Measurements from ENCODE around the gene DBN1. TPM values are rescaled to one million over a fixed set of nuclear protein-coding genes. Genes with fewer than 3 reads are reported as not detected.

Gene DBN1
- total RNA-seq, result 160 and 173 TPM in 2 replicates

GRCh38 chr5:177473443-177474001 lies at the start of gene DBN1:
Gene DBN1, minus strand, starts transcription at chr5:177473634. Its CDS starts 113 bp downstream, at chr5:177473521.

GRCh38 chr5:177516601-177517568 lies 43.5 kb upstream of the DBN1 start, which contains the start of gene DDX41:
Gene DDX41, minus strand, starts transcription at chr5:177516961. Its CDS starts 16 bp downstream, at chr5:177516945.

GRCh38 chr5:177509381-177509951 lies 36.0 kb upstream of the DBN1 start, which contains the start of gene DOK3:
Gene DOK3, minus strand, starts transcription at chr5:177509826. Its CDS starts 286 bp downstream, at chr5:177509540.

GRCh38 chr5:177497292-177498012 lies 24.0 kb upstream of the DBN1 start, which contains the start of gene PDLIM7:
Gene PDLIM7, minus strand, starts transcription at chr5:177497604. Its CDS starts 1,092 bp downstream, at chr5:177496512.

GRCh38 chr5:177446200-177447065 lies 27.0 kb downstream of the DBN1 start, which contains the start of gene PRR7:
Gene PRR7, plus strand, starts transcription at chr5:177446814. Its CDS starts 8,254 bp downstream, at chr5:177455068.

GRCh38 chr5:177426566-177427210 lies 46.7 kb downstream of the DBN1 start, which contains the start of gene GRK6:
Gene GRK6, plus strand, starts transcription at chr5:177426676. Its CDS starts 170 bp downstream, at chr5:177426846.

GRCh38 chr5:177409043-177409801 lies 64.2 kb downstream of the DBN1 start, which contains the start of gene F12:
Gene F12, minus strand, starts transcription at chr5:177409564. Its CDS starts 37 bp downstream, at chr5:177409527.

Other genes starting within 250 kb of the DBN1 start
- 9.9 and 11.9 TPM in 2 replicates for gene RAB24, start 169.9 kb downstream of the DBN1 start, total RNA-seq
- gene PRELID1, start 169.8 kb downstream of the DBN1 start, total RNA-seq, result 115 and 123 TPM in 2 replicates
- gene MXD3, start 161.7 kb downstream of the DBN1 start, total RNA-seq, result 8.8 and 15.4 TPM in 2 replicates
- 263 and 352 TPM in 2 replicates for gene LMAN2, start 122.0 kb downstream of the DBN1 start, total RNA-seq
- 2.5 and 4.4 TPM in 2 replicates for gene RGS14, start 115.7 kb downstream of the DBN1 start, total RNA-seq
- gene SLC34A1, start 89.2 kb downstream of the DBN1 start, total RNA-seq, result not detected in 2 replicates
- 1.1 TPM in 1 of 2 replicates, not detected in the other for gene PFN3, start 73.0 kb downstream of the DBN1 start, total RNA-seq
- 0.37 and 0.39 TPM in 2 replicates for gene F12, start 64.1 kb downstream of the DBN1 start, total RNA-seq
- gene GRK6, start 47.0 kb downstream of the DBN1 start, total RNA-seq, result 19.5 and 33.2 TPM in 2 replicates
- gene PRR7, start 26.8 kb downstream of the DBN1 start, total RNA-seq, result 26.1 and 33.8 TPM in 2 replicates
- 63.9 and 69.4 TPM in 2 replicates for gene PDLIM7, start 24.0 kb upstream of the DBN1 start, total RNA-seq
- gene DOK3, start 36.2 kb upstream of the DBN1 start, total RNA-seq, result 1.1 and 1.4 TPM in 2 replicates
- gene DDX41, start 43.3 kb upstream of the DBN1 start, total RNA-seq, result 55.5 and 90.4 TPM in 2 replicates
- gene FAM193B, start 80.9 kb upstream of the DBN1 start, total RNA-seq, result 29.4 and 30.7 TPM in 2 replicates
- gene TMED9, start 118.6 kb upstream of the DBN1 start, total RNA-seq, result 59.2 and 66.5 TPM in 2 replicates
- gene B4GALT7, start 126.5 kb upstream of the DBN1 start, total RNA-seq, result 23.1 and 26.6 TPM in 2 replicates